ENCODE measurements around the gene NUTM2D. TPM values are rescaled to one million over a fixed set of nuclear protein-coding genes. Genes with fewer than 3 reads are reported as not detected.

The NUTM2D gene
- total and polyA plus RNA-seq, 5 donors: 4.8 to 9.8 (median 6.4) TPM

Other genes with a start within 250 kb of the NUTM2D start
- 1 to 10 TPM; 2.1 to 4.1 (median 2.5) TPM for gene NUTM2A, start 132.3 kb upstream of the NUTM2D start, total RNA-seq
- 2.4 TPM for gene NUTM2A, start 132.3 kb upstream of the NUTM2D start, polyA plus RNA-seq
- 1 to 10 TPM; 6.7 to 8.1 (median 6.9) TPM for gene MINPP1, start 147.1 kb downstream of the NUTM2D start, total RNA-seq
- gene MINPP1, start 147.1 kb downstream of the NUTM2D start, polyA plus RNA-seq: 6.0 TPM